ENCODE data around the gene MLLT3.

GRCh38 chr9:20512106-20512505, 110.2 kb downstream of the MLLT3 start:
- TF ChIP-seq POLR2A (IDR thresholded peaks at IDR 0.05; ENCODE audit: low read depth, low read length) (no peak), CTCF (IDR thresholded peaks at IDR 0.05; ENCODE audit: extremely low read depth in 1 of 2, insufficient read depth in 1 of 2, low read depth in 1 of 2, low read length in 2 of 2) (no peak)

All from endothelial cell of umbilical vein (primary cell).